Stomach (tissue), 4 donors: ENCODE data around the gene EEF1A2.

Experiments used
- CTCF ChIP-seq, 7 experiments: fragments of 450-650 bp in 4 of 7; fragments of 200-600 bp in 3 of 7; sonication (generic) in 3 of 7; IDR thresholded peaks; one replicate each; pipeline ENCODE4 v1.5.1; 2016 to 2019; ENCODE audit warnings: antibody characterized with exemption in 7 of 7, control low read depth in 2 of 7, mild to moderate bottlenecking in 1 of 7
- EP300 ChIP-seq: sonication (generic); formaldehyde crosslinking; IDR thresholded peaks from one replicate; pipeline ENCODE4 v1.6.1; 2017; ENCODE audit warnings: antibody characterized with exemption
- POLR2A ChIP-seq, 4 donors: fragments of 450-650 bp; IDR thresholded peaks; one replicate each; pipeline ENCODE4 v1.6.1; 2016; ENCODE audit warnings: antibody characterized with exemption in 4 of 4, control low read depth in 2 of 4, mild to moderate bottlenecking in 1 of 4, moderate library complexity in 1 of 4

GRCh38 chr20:63487781-63488241 lies 11.1 kb downstream of the EEF1A2 start:
- no peak for TF ChIP-seq CTCF (IDR thresholded peaks at IDR 0.05)
- TF ChIP-seq POLR2A (IDR thresholded peaks at IDR 0.05), result no peak
- TF ChIP-seq EP300, result no peak
